Measurements from ENCODE around the gene TMEM245. TPM values are rescaled to one million over a fixed set of nuclear protein-coding genes. Genes with fewer than 3 reads are reported as not detected.
"Not testable (repeated sequence)": the region's sequence is repeated elsewhere in the genome, so short reads cannot be mapped to it uniquely, and the experiment has no call there.

The TMEM245 gene
- polyA plus RNA-seq, 3 donors: 9.2 to 29.1 (median 14.4) TPM

DNA sequence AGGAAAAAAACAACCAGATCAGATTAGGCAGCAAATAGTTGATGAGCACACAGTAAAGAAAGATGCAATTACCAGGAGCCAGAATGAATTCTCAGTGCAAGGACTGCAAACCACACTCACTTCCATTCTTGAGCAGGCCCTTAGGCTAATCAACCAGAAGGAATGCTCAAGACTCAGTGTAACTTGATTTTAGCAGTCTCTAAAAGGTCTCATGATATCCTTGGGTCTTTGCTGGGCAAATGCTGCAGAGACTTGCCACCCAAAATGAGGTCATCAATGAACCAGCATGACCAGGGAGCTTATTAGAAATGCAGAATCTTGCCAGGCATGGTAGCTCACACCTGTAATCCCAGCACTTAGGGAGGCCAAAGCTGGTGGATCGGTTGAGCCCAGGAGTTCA, 20.1 kb upstream of the TMEM245 start:
- 50 to 100% (median 100%) methylated on average over 1 of the region's 1 CpG for WGBS, 3 donors
- no peak overlapping the region for H3K27ac ChIP-seq (ENCODE audit: low read depth, low read length)

GRCh38 chr9:109138421-109138820, 18.7 kb upstream of the TMEM245 start:
- 86 to 94% (median 93%) methylated on average over 2 of the region's 2 CpGs for WGBS, 3 donors

DNA sequence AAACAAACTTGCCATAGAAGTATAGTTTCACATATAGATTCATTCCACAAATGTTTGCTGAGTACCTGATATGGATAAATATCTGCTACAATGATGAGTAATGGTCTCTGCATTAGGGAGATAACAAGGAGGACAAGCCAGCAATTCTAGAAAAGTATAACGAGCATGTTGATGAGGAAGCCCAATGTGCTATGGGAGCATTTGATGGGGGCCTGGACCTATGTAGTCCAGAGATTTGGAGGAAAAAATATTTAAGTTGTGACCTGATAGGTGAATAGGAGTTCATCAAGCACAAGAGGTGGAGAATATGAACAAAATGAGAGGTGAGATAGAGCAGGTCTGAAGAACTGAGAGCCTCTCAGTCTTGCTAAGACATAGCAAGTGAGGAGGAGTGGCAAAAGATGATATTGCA, 14.4 kb upstream of the TMEM245 start:
- no peak overlapping the region for H3K27ac ChIP-seq (ENCODE audit: low read depth, low read length)
- 85 to 91% (median 88%) methylated on average over 1 of the region's 1 CpG for WGBS, 3 donors

More at GRCh38 chr9:109138421-109138820, 18.7 kb upstream of the TMEM245 start:
- no peak overlapping the region for H3K27ac ChIP-seq (ENCODE audit: low read depth, low read length)

DNA sequence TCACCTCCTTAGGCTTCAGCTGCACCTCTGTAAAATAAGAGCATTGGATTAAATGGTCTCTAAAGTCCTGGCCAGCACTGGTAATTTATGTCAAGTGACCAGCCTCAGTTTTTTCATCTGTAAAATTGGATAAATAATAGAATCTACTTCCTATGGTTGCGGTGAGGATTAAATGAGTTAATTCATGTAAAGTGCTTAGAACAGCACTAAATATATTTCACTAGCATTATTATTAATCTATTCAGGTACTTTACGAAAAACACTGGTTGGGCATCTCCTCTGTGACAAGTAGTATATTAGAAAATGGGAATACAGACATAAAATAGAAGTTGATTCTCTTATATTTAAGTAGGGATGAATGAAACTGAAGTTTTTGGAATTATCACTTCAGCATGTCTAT, 13.8 kb upstream of the TMEM245 start:
- 91 to 98% (median 91%) methylated on average over 2 of the region's 2 CpGs for WGBS, 3 donors
- no peak overlapping the region for H3K27ac ChIP-seq (ENCODE audit: low read depth, low read length)

GRCh38 chr9:109132567-109133021, 12.8 kb upstream of the TMEM245 start:
- 34 to 71% (median 37%) methylated on average over 2 of the region's 2 CpGs for WGBS, 3 donors
- H3K27ac ChIP-seq (ENCODE audit: low read depth, low read length): no peak overlapping the region

- WGBS, 3 donors: 52 to 90% (median 88%) methylated on average over 6 of the region's 6 CpGs
- H3K27ac ChIP-seq (ENCODE audit: low read depth, low read length): no peak overlapping the region
These were observed 9.9 kb upstream of the TMEM245 start for GRCh38 chr9:109129470-109130197.

DNA sequence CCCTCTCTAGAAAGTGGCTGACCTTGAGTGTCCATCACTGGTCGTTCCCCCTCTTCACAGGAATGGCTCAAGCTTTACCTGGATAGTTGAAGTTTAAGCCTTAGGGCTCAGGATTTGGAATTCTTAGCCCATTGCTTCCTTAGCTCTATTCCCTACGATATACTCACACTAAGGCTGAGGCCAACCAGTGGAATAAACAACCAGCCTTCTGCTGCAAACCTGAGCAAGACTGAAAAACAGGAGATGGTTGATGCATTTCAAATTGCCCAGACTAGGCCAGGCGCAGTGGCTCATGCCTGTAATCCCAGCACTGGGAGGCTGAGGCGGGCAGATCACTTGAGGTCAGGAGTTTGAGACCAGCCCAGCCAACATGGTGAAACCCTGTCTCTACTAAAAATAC, 6.9 kb upstream of the TMEM245 start:
- 71 to 87% (median 85%) methylated on average over 4 of the region's 4 CpGs for WGBS, 3 donors

DNA sequence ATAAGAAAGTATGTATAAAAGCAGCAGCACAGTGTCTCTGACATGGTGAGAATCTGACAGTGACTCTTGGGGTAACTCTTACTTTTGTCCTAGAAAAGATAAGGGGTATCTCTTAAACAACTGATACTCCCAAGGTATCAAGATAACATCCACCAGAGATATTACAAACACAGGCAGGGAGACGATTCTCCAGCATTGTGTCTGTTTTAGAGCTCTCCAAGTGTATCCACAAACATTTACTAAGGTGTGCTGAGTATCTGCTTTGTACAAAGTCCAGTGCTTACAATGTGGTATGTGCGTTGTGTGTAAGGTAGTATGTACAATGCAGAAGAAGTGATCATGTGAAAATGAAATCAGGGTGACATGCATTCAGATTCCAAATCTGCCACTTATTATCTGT, 4.4 kb upstream of the TMEM245 start:
- 47 to 78% (median 69%) methylated on average over 2 of the region's 2 CpGs for WGBS, 3 donors
- H3K27ac ChIP-seq (ENCODE audit: low read depth, low read length): no peak overlapping the region

More for the DNA sequence above, 6.9 kb upstream of the TMEM245 start:
- H3K27ac ChIP-seq (ENCODE audit: low read depth, low read length): not testable (repeated sequence)

GRCh38 chr9:109122726-109123621, 3.2 kb upstream of the TMEM245 start:
- 59 to 80% (median 74%) methylated on average over 12 of the region's 12 CpGs for WGBS, 3 donors

GRCh38 chr9:109121232-109121796, 1.6 kb upstream of the TMEM245 start:
- H3K27ac ChIP-seq (ENCODE audit: low read depth, low read length): no peak overlapping the region
- WGBS, 3 donors: 74 to 81% (median 80%) methylated on average over 11 of the region's 11 CpGs

More at GRCh38 chr9:109122726-109123621, 3.2 kb upstream of the TMEM245 start:
- H3K27ac ChIP-seq (ENCODE audit: low read depth, low read length): no peak overlapping the region

- H3K27ac ChIP-seq (ENCODE audit: low read depth, low read length): no peak overlapping the region
- 33 to 35% (median 33%) methylated on average over 13 of the region's 13 CpGs for WGBS, 3 donors
These were observed 550 bp upstream of the TMEM245 start for GRCh38 chr9:109120204-109120789.

DNA sequence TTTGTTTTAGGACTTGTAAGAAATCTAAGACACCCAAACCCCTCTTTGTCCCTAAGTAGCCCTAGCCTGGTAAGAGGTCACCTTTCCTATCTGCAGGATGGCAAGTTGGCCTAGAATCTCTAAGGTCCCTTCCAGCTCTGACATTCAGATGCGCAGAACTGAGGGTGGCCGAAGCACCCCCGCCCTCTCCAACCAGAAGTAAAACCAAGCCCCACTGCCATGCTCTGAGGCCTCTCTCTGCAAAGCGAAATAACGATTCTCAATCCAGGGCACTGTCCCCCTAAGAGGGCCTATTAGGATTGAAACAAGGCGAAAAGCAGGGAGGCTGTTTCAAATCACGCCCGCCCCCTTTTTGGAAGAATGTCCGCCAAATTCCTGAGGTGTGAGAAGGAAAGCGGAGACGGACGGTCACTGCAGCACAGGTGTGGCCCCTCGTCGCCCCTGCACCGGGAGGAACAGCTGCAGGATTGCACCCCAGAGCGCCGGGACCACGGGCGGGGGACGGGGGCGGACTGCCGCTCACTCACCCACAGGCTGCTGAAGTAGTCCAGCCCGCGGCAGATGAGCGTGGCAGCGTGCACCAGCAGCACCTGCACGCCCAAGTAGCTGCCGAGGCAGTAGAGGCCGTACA, 824 bp downstream of the TMEM245 start:
- no peak overlapping the region for H3K27ac ChIP-seq (ENCODE audit: low read depth, low read length)
- WGBS, 3 donors: 0 to 1% (median 1%) methylated on average over 29 of the region's 29 CpGs

GRCh38 chr9:109117856-109118807, 1.6 kb downstream of the TMEM245 start:
- WGBS, 3 donors: 21 to 45% (median 38%) methylated on average over 14 of the region's 14 CpGs
- H3K27ac ChIP-seq (ENCODE audit: low read depth, low read length): no peak overlapping the region

- no peak overlapping the region for H3K27ac ChIP-seq (ENCODE audit: low read depth, low read length)
- 63 to 84% (median 72%) methylated on average over 3 of the region's 3 CpGs for WGBS, 3 donors
These were observed 3.7 kb downstream of the TMEM245 start for GRCh38 chr9:109115931-109116526.

DNA sequence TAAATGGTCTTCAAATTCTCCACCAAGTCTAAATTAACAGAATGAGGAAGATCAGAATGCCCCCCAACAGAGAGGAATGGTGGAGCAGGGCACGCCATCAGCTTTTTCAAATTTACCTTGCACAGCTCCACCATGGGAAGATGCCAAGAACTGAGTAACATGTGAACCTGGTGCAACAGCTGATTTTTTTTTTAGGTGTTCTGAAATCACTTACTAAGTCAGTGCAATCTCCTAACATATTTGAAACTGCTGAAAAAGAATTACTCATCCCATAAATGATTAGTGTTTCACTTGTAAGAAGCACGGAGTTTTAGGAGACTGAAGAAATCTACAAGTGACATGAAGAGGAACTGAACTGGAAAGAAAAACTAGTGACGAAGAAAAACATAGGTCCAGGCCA, 5.1 kb downstream of the TMEM245 start:
- 50 to 73% (median 68%) methylated on average over 3 of the region's 3 CpGs for WGBS, 3 donors
- H3K27ac ChIP-seq (ENCODE audit: low read depth, low read length): no peak overlapping the region

DNA sequence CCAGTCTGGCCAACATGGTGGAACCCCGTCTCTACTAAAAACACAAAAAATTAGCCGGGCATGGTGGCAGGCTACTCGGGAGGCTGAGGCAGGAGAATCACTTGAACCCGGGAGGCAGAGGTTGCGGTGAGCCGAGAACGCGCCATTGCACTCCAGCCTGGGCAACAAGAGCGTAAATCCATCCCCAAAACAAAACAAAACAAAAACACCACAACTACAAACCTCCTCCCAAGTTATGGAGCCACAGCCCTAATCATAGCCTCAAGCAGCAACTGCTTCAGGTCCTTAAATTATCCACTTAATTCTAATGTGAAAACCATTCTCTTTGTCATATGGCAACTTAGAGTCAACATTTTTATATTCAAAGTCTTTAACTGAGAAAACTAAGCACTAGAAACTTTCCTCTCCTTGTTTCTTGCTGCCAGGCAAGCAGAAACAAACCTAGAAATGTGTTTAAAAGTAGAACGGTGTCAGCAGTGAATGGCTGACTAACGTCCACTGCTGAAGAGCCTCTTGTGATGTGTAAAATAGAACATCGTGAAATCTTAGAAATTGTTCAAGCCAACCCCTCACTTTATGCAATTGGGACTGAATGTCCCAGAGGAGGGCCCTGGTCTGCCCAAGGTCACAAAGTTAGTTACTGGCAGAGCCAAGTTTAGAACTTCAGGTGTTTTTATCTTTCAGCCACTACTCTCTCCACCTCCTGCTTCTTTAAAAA, 5.7 kb downstream of the TMEM245 start:
- WGBS, 3 donors: 80 to 87% (median 86%) methylated on average over 12 of the region's 12 CpGs
- no peak overlapping the region for H3K27ac ChIP-seq (ENCODE audit: low read depth, low read length)

Data from adipose tissue (tissue), 3 donors.